HuH-7 (cell line): ENCODE measurements around the gene BLVRB.
"Not testable (repeated sequence)": the region's sequence is repeated elsewhere in the genome, so short reads cannot be mapped to it uniquely, and the experiment has no call there.

Experiments used
- DNase-seq: peaks from one replicate; pipeline ENCODE4 v3.0.0; 2011; ENCODE audit warnings: low spot score

Gene BLVRB

GRCh38 chr19:40422748-40423566, 42.6 kb downstream of the BLVRB start:
- DNase-seq: no peak

- DNase-seq: no peak
These were observed 43.4 kb downstream of the BLVRB start for GRCh38 chr19:40421993-40422747.

GRCh38 chr19:40420766-40421765, 44.5 kb downstream of the BLVRB start:
- peak; percentile 96 for DNase-seq

- DNase-seq: no peak
These were observed 45.1 kb downstream of the BLVRB start for GRCh38 chr19:40420451-40420765.

- no peak for DNase-seq
These were observed 45.8 kb downstream of the BLVRB start for GRCh38 chr19:40419780-40420179.

GRCh38 chr19:40419066-40419612, 46.4 kb downstream of the BLVRB start:
- DNase-seq: no peak

GRCh38 chr19:40418040-40418439, 47.5 kb downstream of the BLVRB start:
- DNase-seq: no peak

- DNase-seq: no peak
These were observed 47.9 kb downstream of the BLVRB start for GRCh38 chr19:40417643-40417981.

- DNase-seq: no peak
These were observed 48.5 kb downstream of the BLVRB start for GRCh38 chr19:40416918-40417642.

GRCh38 chr19:40415768-40416167, 49.8 kb downstream of the BLVRB start:
- DNase-seq: no peak

GRCh38 chr19:40414542-40415535, 50.7 kb downstream of the BLVRB start:
- no peak for DNase-seq

- no peak for DNase-seq
These were observed 52.2 kb downstream of the BLVRB start, which contains the start of gene PRX for GRCh38 chr19:40413291-40413845. TSS of gene PRX (minus strand) at chr19:40413378. CDS start at chr19:40407932, 5,446 bp downstream.

GRCh38 chr19:40412866-40413265, 52.7 kb downstream of the BLVRB start:
- DNase-seq: no peak

- no peak for DNase-seq
These were observed 53.5 kb downstream of the BLVRB start for GRCh38 chr19:40411958-40412499.

- no peak for DNase-seq
These were observed 54.3 kb downstream of the BLVRB start for GRCh38 chr19:40411125-40411842.

GRCh38 chr19:40410030-40410389, 55.5 kb downstream of the BLVRB start:
- no peak for DNase-seq

GRCh38 chr19:40408598-40408925, 57.0 kb downstream of the BLVRB start:
- not testable (repeated sequence) for DNase-seq

- no peak for DNase-seq
These were observed 57.6 kb downstream of the BLVRB start for GRCh38 chr19:40407714-40408597.
